ENCODE measurements around the gene SGK1.
"Not testable (repeated sequence)": the region's sequence is repeated elsewhere in the genome, so short reads cannot be mapped to it uniquely, and the experiment has no call there.

SGK1 gene

GRCh38 chr6:134221250-134221649 is 96.7 kb downstream of the SGK1 start:
- DNase-seq (ENCODE audit: low spot score), result no peak

GRCh38 chr6:134217798-134218140 is 100.1 kb downstream of the SGK1 start:
- peak; percentile 29 for DNase-seq (ENCODE audit: low spot score)

- peak; percentile 61 for DNase-seq (ENCODE audit: low spot score)
These were observed 100.7 kb downstream of the SGK1 start for GRCh38 chr6:134217105-134217797.

- DNase-seq (ENCODE audit: low spot score), result no peak
These were observed 101.5 kb downstream of the SGK1 start for GRCh38 chr6:134216301-134217010.

GRCh38 chr6:134213410-134213809 is 104.5 kb downstream of the SGK1 start:
- not testable (repeated sequence) for DNase-seq (ENCODE audit: low spot score)

GRCh38 chr6:134211297-134211696 is 106.6 kb downstream of the SGK1 start:
- DNase-seq (ENCODE audit: low spot score), result no peak

- DNase-seq (ENCODE audit: low spot score), result no peak
These were observed 110.5 kb downstream of the SGK1 start for GRCh38 chr6:134207421-134207820.

GRCh38 chr6:134205366-134205765 is 112.5 kb downstream of the SGK1 start:
- DNase-seq (ENCODE audit: low spot score), result no peak

GRCh38 chr6:134204759-134205158 is 113.2 kb downstream of the SGK1 start:
- DNase-seq (ENCODE audit: low spot score), result not testable (repeated sequence)

GRCh38 chr6:134204031-134204430 is 113.9 kb downstream of the SGK1 start:
- DNase-seq (ENCODE audit: low spot score), result no peak

- no peak for DNase-seq (ENCODE audit: low spot score)
These were observed 116.2 kb downstream of the SGK1 start for GRCh38 chr6:134201716-134202115.

GRCh38 chr6:134199848-134200606 is 117.9 kb downstream of the SGK1 start:
- no peak for DNase-seq (ENCODE audit: low spot score)

- no peak for DNase-seq (ENCODE audit: low spot score)
These were observed 119.8 kb downstream of the SGK1 start for GRCh38 chr6:134198093-134198492.

GRCh38 chr6:134197685-134198084 is 120.2 kb downstream of the SGK1 start:
- not testable (repeated sequence) for DNase-seq (ENCODE audit: low spot score)

- DNase-seq (ENCODE audit: low spot score), result no peak
These were observed 121.2 kb downstream of the SGK1 start for GRCh38 chr6:134196568-134197193.

GRCh38 chr6:134195985-134196384 is 121.9 kb downstream of the SGK1 start:
- no peak for DNase-seq (ENCODE audit: low spot score)

GRCh38 chr6:134195164-134195906 is 122.6 kb downstream of the SGK1 start:
- DNase-seq (ENCODE audit: low spot score), result peak; percentile 33

- DNase-seq (ENCODE audit: low spot score), result no peak
These were observed 124.1 kb downstream of the SGK1 start for GRCh38 chr6:134193536-134194498.

GRCh38 chr6:134192609-134193008 is 125.3 kb downstream of the SGK1 start:
- DNase-seq (ENCODE audit: low spot score), result not testable (repeated sequence)

- DNase-seq (ENCODE audit: low spot score), result no peak
These were observed 127.0 kb downstream of the SGK1 start for GRCh38 chr6:134190883-134191282.

GRCh38 chr6:134187751-134188150 is 130.2 kb downstream of the SGK1 start:
- no peak for DNase-seq (ENCODE audit: low spot score)

Data from GM03348 (cell line).